Stimulated activated CD4-positive, alpha-beta T cell treated with anti-CD3 and anti-CD28 coated beads, Interleukin-12 subunit alpha, Interleukin-12 subunit beta, amount 100 ng/mL, for 4 hours (primary cell): ENCODE data around the gene BTD.
"Not testable (repeated sequence)": the region's sequence is repeated elsewhere in the genome, so short reads cannot be mapped to it uniquely, and the experiment has no call there.

Experiments used
- DNase-seq: peaks from one replicate; pipeline ENCODE4 v3.0.0-alpha.2; 2020

BTD gene

DNA sequence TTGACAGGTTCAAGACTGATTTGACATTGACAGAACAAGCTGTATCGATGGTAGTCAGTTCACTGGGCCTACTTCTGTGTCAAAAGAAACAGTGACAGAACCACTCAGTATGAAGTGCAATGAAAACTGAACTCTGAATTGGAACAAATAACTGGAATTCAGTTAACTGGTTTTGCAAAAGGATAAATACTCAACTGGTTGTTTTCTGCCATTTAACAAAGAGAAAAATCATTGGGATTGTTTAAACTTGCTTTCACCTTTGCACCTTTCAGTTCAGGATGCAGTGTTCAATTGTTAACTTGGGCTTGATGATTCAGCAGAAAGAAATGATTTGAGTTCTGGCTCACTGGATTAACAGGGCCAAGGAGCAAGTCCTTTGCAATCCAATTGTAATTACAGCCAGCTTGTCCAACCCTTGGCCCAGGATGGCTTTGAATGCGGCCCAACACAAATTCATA lies 4.9 kb downstream of the BTD start:
- no peak for DNase-seq

DNA sequence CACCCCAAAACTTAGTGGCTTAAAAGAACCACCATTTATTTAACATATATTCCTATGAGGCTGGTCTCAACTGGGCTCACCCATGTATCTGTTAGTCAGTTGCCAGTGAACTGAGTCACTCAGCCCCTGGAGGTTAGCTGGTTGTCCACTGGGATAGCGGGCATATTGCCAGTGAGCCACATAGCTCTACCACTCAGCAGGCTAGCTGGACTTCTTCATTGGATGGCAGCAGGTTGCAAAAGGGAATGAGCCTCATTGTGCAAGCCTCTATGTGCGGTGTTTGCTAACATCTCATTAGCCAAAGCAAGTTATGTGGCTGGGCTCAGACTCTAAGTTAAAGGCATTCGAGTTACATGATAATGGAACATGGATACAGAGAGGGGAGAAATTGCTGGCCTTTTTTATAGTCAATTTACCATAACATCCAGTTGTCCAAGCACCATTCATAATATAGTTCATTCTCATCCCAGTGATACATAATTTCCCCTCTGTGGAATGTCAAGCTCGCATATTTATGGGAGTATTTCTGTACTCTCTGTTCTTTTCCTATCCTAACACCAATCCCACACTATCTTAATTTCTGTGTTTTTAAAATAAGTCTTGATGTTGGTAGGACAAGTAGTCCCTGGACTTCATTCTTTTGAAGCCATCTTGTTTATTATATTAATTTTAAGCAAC lies 8.7 kb downstream of the BTD start:
- no peak for DNase-seq

DNA sequence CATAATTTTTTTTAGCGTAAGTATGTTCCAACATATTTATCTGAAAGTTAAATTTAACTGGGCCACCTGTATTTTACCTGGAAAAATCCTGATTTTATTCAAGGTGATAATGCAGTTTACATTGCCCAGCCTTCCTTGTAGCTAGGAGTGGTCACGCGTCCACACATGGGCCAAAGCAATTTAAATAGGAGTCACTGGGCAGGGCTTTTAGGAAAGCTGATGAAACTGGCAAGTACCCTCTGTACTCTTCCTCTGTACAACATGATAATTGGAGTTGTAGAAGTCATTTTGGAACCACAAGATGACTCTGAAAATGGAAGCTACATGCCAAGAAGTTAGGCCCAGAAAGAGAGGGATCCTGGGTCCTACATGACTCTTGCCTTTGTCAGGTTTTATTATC lies 9.5 kb downstream of the BTD start:
- no peak for DNase-seq

- DNase-seq, result no peak
Measured at GRCh38 chr3:15612001-15612400, 10.5 kb downstream of the BTD start.

GRCh38 chr3:15614958-15615357 lies 13.4 kb downstream of the BTD start:
- DNase-seq, result no peak

DNA sequence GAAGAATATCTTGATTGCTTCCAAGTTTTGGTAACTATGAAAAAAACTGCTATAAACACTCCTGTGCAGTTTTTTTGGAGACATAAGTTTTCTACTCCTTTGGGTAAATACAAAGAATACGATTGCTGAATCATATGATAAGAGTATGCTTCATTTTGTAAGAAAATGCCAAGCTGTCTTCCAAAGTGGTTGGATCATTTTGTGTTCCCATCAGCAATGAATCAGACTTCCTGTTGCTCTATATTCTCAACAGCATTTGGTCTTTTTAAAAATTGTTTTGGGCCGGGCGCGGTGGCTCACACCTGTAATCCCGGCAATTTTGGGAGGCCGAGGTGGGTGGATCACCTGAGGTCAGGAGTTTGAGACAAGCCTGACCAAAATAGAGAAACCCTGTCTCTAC lies 14.5 kb downstream of the BTD start:
- DNase-seq, result no peak

- not testable (repeated sequence) for DNase-seq
Measured at GRCh38 chr3:15619659-15620464, 18.3 kb downstream of the BTD start.

- no peak for DNase-seq
Measured at GRCh38 chr3:15623535-15624440, 22.2 kb downstream of the BTD start.

DNA sequence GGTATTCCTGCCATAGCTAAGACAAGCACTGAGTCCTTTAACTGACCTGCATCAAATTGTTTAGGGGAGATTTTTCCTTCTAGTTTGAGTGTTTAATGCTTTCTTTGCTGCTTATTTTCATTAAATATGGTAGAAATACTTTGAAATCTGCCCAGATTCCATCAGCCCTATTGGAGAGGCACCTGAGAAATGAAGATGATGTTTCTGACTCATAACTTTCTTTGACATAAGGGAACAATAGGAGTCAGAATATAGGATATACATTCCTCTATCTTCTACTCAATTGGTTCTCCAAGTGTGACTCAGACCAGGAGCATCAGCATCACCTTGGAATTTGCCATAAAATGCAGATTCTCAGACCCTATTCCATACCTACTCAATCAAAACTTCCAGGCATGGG lies 27.4 kb downstream of the BTD start:
- no peak for DNase-seq

DNA sequence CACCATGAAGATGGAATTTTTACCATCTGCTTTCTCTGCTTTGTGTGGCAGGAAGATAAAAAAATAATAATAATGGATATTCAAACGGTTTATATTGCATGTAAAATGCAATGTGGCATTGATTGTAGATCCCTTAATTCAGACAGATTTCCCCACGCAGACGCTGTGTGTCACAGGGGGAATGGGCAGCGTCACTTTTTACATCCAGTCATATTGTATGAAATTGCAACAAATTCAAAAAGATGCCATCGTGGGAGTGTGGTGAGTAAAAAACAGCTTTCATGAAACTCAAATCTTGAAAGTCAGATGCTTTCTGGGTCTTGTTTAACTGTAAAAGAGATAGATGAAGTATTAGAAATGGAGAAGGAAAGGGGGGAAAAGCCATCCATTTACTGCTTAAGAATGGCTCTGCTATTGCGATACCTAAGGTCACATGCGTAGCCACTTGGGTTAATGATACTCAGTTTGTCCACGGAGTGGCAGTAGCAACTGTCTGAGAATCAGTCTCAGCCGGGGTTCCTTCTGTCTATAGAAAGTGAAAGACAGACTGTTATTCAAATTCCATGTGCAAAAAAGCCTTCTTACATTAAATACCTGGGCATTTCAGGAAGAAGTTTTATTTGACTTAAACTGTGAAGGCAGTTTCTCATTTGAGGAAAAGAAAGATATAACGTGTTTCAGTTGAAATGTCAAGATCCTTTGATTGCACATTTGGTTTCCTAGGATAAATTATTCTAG lies 28.5 kb downstream of the BTD start:
- DNase-seq, result peak; percentile 30

GRCh38 chr3:15630646-15631350 lies 29.3 kb downstream of the BTD start:
- DNase-seq, result no peak

GRCh38 chr3:15631426-15632211 lies 30.1 kb downstream of the BTD start:
- DNase-seq, result no peak

DNA sequence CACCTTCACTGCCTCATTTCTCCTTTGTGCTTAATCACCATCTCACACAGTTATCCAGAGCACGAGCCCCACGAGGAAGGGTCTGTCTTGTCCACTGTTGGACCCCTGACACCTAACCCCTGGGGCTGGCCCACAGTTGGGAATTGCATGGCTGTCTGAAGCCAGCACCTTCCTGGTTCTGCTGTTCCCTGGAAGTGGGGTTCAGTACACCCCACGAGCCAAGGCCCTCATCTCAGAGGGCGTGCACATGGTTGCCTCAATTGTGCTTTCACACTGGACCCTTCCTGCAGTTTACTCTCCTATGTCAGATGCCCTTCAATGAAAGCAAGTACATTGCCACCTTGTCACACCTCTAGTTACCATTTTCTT lies 30.7 kb downstream of the BTD start:
- DNase-seq, result no peak

DNA sequence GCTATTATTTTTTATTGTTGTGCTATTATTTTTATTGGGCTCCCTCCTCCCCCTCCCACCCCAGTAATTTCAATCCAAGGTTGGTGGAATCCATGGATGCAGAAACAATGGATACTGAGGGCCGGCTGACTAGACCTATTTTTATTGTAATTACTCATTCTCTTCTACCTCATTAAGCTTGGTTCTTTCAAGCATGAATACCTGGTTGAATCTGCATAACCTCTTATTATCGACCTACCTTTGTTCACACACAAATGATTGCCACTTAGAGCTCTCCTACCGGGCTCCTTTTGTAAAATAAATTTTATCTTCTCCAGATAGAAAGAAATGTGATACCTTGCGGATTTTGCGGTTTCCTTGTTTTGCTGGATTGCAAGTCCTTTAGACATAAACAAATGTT lies 31.6 kb downstream of the BTD start:
- DNase-seq, result no peak

GRCh38 chr3:15633766-15634598 lies 32.4 kb downstream of the BTD start:
- DNase-seq, result no peak

DNA sequence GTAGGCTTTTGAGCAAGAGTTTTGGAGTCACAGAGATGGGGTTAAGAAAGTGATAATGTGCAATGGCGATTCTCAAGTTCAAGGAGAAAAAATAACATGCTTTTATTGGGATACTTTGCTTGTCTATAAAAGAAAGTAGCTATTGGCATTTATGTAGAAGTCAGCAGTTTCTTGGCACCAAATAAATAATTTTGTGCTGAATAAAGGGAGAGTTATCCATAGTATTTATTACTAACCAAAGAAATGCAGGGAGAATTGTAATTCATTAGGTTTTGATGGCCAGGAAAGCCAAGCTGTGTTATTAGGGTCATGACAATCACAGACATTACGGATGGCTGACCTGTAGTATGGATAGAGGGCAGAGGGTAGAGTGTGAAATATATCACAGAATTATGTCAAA lies 33.1 kb downstream of the BTD start:
- no peak for DNase-seq

- no peak for DNase-seq
Measured at GRCh38 chr3:15635121-15635661, 33.6 kb downstream of the BTD start.

DNA sequence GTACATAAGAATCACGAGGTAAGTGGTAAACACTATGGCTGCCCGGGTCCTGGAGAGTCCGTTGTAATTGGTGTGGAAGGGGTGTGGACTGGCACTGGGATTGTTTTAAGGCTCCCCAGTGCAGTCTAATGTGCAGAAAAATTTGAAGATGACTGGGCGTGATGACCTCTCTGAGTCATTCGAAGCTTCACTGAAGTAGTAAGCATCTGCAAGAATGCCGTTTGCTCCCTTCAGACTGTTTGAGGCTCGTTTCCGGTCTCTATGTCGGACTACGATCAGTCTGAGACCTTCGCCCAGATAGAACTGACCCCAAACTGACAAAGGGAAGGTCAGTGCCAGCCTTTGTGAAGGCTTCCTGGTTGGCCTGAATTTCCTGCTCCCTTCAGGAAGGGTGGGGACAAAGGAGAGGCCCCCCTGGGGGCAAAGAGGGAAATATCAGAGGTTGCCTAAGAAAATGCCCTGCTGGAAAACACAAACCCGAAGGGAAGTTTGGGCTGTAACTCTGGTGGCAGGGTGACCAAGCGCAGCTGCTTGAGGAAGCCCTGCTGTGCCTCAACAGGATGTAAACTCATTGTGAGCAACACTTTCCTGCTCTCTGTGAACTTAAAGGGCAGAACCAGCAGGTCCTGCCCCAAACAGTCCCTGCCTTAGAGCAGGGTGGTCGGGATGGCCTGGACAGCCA lies 34.6 kb downstream of the BTD start:
- peak; percentile 17 for DNase-seq
